GM18502 (cell line): ENCODE results near the gene VCX.
"Not testable (repeated sequence)": the region's sequence is repeated elsewhere in the genome, so short reads cannot be mapped to it uniquely, and the experiment has no call there.

Experiments
- ATAC-seq: cut with Tn5 transposase; IDR thresholded peaks from one replicate; pipeline ENCODE4 v1.9.1; 2021; ENCODE audit warnings: mild to moderate bottlenecking; ENCODE audit not compliant: unreplicated experiment, poor library complexity

VCX gene

DNA sequence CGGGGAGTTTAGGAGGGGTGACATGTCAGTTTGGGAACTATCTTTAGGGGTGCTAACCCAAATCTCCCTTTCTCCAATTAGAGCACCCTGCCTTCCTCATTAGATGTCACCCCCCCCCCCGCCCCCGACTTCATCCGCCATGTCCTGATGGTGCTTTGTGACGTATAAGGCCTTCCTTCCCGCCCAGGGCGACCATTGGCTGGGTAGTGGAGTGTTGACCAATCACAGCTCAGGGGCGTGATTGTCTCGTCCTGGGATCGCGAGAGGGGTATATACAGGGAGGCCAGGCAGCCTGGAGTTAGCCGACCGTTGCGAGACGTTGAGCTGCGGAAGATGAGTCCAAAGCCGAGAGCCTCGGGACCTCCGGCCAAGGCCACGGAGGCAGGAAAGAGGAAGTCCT is at the start of gene VCX:
Gene VCX, plus strand, starts transcription at position 301 of the 400 bp plus-strand sequence. Its CDS starts 33 bp downstream, at position 334.
- ATAC-seq, result not testable (repeated sequence)

GRCh38 chrX:7798327-7798726 is 44.6 kb upstream of the VCX start:
- ATAC-seq, result no peak

GRCh38 chrX:7801711-7802110 is 41.3 kb upstream of the VCX start:
- no peak for ATAC-seq

GRCh38 chrX:7815166-7815805 is 27.7 kb upstream of the VCX start:
- ATAC-seq, result no peak

- no peak for ATAC-seq
These were observed 14.4 kb upstream of the VCX start for GRCh38 chrX:7828594-7828993.

DNA sequence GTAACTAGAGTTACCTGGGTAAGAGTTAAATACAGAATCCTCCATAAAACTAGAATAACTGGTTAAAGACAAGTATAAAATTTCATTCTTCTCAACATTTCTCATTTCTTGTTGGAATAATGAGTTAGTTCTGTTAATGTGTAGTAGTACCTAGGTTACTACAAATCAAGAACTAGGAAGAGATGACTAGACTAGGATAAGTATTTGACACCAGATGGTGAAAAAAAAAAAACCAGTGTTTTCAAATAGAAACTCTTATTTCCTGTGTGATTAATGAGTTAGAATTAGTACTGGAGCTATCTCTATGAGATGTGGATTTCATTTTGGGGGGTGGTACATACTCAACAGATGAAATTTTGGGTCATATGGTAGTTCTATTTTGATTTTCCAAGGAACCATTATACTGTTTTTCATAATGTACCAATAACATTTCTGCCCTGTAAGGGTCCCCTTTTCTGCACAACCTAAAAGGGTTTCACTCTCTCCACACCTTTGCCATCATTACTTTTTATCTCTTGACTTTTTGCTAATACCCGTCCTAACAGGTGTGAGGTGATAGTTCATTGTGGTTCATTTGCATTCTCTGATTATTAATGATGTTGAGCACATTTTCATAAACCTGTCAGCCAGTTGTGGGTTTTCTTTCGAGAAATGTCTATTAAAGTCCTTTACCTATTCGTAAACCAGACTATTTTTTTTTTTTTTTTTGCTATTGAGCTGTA is 1.7 kb upstream of the VCX start:
- no peak for ATAC-seq

GRCh38 chrX:7852166-7852565 is 9.2 kb downstream of the VCX start:
- no peak for ATAC-seq

GRCh38 chrX:7872042-7872441 is 29.1 kb downstream of the VCX start:
- no peak for ATAC-seq

GRCh38 chrX:7876957-7877356 is 34.0 kb downstream of the VCX start:
- ATAC-seq, result no peak

DNA sequence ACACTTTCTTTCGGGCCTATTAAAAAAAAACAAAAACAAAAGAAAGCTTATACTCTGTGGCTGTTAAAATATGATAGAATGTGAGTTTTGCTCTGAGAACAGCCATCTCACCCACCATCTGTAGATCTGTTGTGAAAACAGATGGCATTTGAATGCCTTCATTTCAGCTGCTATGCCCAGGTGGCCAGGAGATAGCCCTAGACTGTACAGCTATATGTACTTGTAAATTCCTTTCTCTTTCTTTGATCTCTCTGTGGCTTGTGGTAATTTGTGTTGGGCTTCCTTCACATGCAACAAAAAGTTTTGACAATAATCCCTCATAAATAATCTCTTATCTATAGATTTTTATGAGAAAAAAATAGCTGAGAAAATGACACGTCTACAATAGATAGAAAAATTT is 46.2 kb downstream of the VCX start:
- no peak for ATAC-seq

- no peak for ATAC-seq
These were observed 46.7 kb downstream of the VCX start for GRCh38 chrX:7889680-7890079.

- ATAC-seq, result no peak
These were observed 49.0 kb downstream of the VCX start for GRCh38 chrX:7891928-7892327.
